OCI-LY3 (cell line): ENCODE results near the gene MCCC1.

Experiments
- H2AFZ ChIP-seq: fragments of 200-600, 300-600 bp; shearing (Covaris generic); 2 replicates; pipeline ENCODE4 v1.6.0; 2014; ENCODE audit warnings: antibody characterized with exemption, low read depth, low read length
- H3K27ac ChIP-seq: fragments of 200-600, 300-600 bp; sonication (generic); 2 replicates; pipeline ENCODE4 v1.5.1; 2014; ENCODE audit warnings: mild to moderate bottlenecking, low read length, moderate library complexity, mixed read lengths
- H3K27me3 ChIP-seq: fragments of 200-600, 300-600 bp; sonication (generic); 2 replicates; pipeline ENCODE4 v1.6.1; 2014; ENCODE audit warnings: low read depth, low read length, mixed read lengths
- H3K36me3 ChIP-seq: fragments of 200-600, 300-600 bp; sonication (generic); replicated peaks from 2 replicates; pipeline ENCODE3; 2014; ENCODE audit warnings: low read depth, low read length, mixed read lengths
- H3K4me1 ChIP-seq: fragments of 300-600, 200-600 bp; sonication (generic); 2 replicates; pipeline ENCODE4 v1.6.1; 2014; ENCODE audit warnings: low read length, mixed read lengths
- H3K4me2 ChIP-seq: fragments of 200-600, 300-600 bp; sonication (generic); 2 replicates; pipeline ENCODE4 v1.6.1; 2014; ENCODE audit warnings: low read length, mixed read lengths
- H3K4me3 ChIP-seq: fragments of 300-600, 200-600 bp; sonication (generic); 2 replicates; pipeline ENCODE4 v1.5.1; 2014; ENCODE audit warnings: antibody characterized with exemption, mild to moderate bottlenecking, low read length, moderate library complexity
- H3K79me2 ChIP-seq: fragments of 300-600, 200-600 bp; shearing (Covaris generic); 2 replicates; pipeline ENCODE4 v1.6.1; 2014; ENCODE audit warnings: mild to moderate bottlenecking, low read length, mixed read lengths
- H3K9ac ChIP-seq: fragments of 300-600, 200-600 bp; shearing (Covaris generic); 2 replicates; pipeline ENCODE4 v1.6.0; 2014; ENCODE audit warnings: mild to moderate bottlenecking, low read length, moderate library complexity
- H3K9me3 ChIP-seq: fragments of 200-600, 300-600 bp; shearing (Covaris generic); 2 replicates; pipeline ENCODE4 v1.6.1; 2014; ENCODE audit warnings: low read length, mixed read lengths; ENCODE audit not compliant: insufficient read depth
- H4K20me1 ChIP-seq: fragments of 200-600, 300-600 bp; sonication (generic); 2 replicates; pipeline ENCODE4 v1.6.1; 2016; ENCODE audit warnings: low read length, mixed read lengths; ENCODE audit not compliant: insufficient read depth
- CTCF ChIP-seq: fragments of 200-600, 300-600 bp; sonication (generic); IDR thresholded peaks from 2 replicates; pipeline ENCODE4 v1.5.1; 2014; ENCODE audit warnings: antibody characterized with exemption, low read length, low read depth
- EZH2phosphoT487 ChIP-seq: fragments of 200-600 bp; shearing (Covaris generic); IDR thresholded peaks from 2 replicates; pipeline ENCODE4 v1.6.1; 2018; ENCODE audit warnings: antibody characterized with exemption, mixed run types, low read depth

The MCCC1 gene

DNA sequence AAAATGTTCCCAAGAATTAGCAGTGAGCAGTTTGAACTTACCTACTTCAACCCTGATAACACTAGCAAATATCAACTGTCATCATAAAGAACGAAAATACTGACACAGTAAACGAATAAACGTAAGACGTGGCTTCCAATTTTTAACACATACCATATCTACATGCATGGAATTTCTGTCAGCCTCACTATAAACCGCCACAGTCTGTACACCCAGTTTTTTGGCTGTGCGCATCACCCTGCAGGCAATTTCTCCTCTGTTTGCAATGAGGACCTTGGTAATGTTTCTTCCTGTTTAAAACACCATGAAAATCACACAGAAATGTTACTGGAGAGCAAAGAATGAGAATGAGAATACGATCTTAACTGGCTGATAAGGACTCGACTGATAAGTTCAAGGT is 7.0 kb downstream of the MCCC1 start:
- Histone ChIP-seq H3K27me3 (no peaks in the 10 kb centered on the region), H3K36me3 (peaks cover 37% of the 10 kb centered on the region), H3K4me2 (no peak overlapping the region), H3K27ac (no peak overlapping the region), H3K9ac (no peak overlapping the region), H3K4me1 (no peaks in the 10 kb centered on the region), H3K4me3 (no peak overlapping the region), H3K79me2 (peaks cover 13% of the 10 kb centered on the region), H4K20me1 (no peaks in the 10 kb centered on the region), H2AFZ (no peak overlapping the region), H3K9me3 (no peaks in the 10 kb centered on the region)
- TF ChIP-seq CTCF (no peak), EZH2phosphoT487 (no peak)

- Histone ChIP-seq H3K36me3 (peaks cover 40% of the 10 kb centered on the region), H3K79me2 (no peaks in the 10 kb centered on the region), H3K4me1 (no peaks in the 10 kb centered on the region), H3K4me3 (no peak overlapping the region), H2AFZ (no peak overlapping the region), H3K9ac (no peak overlapping the region), H3K4me2 (no peak overlapping the region), H3K27ac (no peak overlapping the region), H4K20me1 (no peaks in the 10 kb centered on the region), H3K9me3 (no peaks in the 10 kb centered on the region), H3K27me3 (no peaks in the 10 kb centered on the region)
- TF ChIP-seq EZH2phosphoT487 (no peak), CTCF (no peak)
Observed at GRCh38 chr3:183087184-183087583, 12.1 kb downstream of the MCCC1 start.

DNA sequence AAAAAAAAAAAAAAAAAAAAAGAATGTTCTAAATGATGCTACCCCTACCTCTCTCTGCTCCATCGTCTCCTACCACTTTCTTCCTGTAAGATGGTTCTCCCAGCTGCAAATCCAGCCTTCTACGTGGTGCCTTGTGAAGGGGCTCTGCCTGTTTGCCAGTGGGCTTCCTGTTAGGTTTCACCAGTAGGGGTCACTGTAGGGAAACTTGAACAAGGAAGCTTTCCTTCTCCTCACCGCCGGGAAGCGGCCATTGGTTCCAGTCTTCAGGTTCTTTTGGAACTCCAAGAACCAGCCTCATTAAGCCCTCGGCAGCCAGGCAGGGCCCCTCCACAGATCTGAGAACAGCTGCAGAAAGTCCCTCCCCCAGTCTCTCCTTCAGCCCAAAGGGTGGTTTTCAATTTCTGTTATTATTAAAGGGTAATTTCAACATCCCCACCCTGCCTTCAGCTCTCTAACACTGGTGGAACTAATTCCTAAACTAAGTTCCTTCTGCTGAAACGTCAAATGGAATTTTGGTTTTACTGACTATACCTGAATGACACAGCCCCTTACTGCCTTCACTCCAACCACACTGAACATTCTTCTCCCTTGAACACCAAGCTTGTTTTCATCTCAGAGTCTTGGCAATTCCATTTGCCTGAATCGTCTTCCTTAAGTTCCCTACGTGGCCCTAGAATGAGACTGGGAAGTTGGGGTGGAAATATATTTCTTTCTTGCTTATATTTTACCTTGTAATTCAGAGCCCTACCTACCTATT is 13.5 kb downstream of the MCCC1 start:
- Histone ChIP-seq H3K4me1 (no peaks in the 10 kb centered on the region), H3K4me3 (no peak overlapping the region), H4K20me1 (no peaks in the 10 kb centered on the region), H3K9ac (no peak overlapping the region), H3K79me2 (no peaks in the 10 kb centered on the region), H3K9me3 (no peaks in the 10 kb centered on the region), H3K36me3 (peaks cover 50% of the 10 kb centered on the region), H2AFZ (no peak overlapping the region), H3K4me2 (no peak overlapping the region), H3K27ac (no peak overlapping the region), H3K27me3 (no peaks in the 10 kb centered on the region)
- TF ChIP-seq EZH2phosphoT487 = no peak
- TF ChIP-seq CTCF = peak; percentile 60

GRCh38 chr3:183082355-183082915 is 16.9 kb downstream of the MCCC1 start:
- H3K4me3 ChIP-seq = no peak overlapping the region
- H3K4me2 ChIP-seq = no peak overlapping the region
- peaks cover 61% of the 10 kb centered on the region for H3K36me3 ChIP-seq
- no peak overlapping the region for H2AFZ ChIP-seq
- no peaks in the 10 kb centered on the region for H3K9me3 ChIP-seq
- no peak overlapping the region for H3K27ac ChIP-seq
- no peak overlapping the region for H3K9ac ChIP-seq
- no peaks in the 10 kb centered on the region for H3K27me3 ChIP-seq
- H4K20me1 ChIP-seq = no peaks in the 10 kb centered on the region
- no peaks in the 10 kb centered on the region for H3K79me2 ChIP-seq
- H3K4me1 ChIP-seq = no peaks in the 10 kb centered on the region
- no peak for TF ChIP-seq EZH2phosphoT487
- no peak for TF ChIP-seq CTCF
